GM12878 (cell line): ENCODE data around the gene SMTNL2. TPM values are rescaled to one million over a fixed set of nuclear protein-coding genes. Genes with fewer than 3 reads are reported as not detected.

Experiments used
- ATAC-seq: fragments of 200-7000 bp; cut with Tn5 transposase; 3 replicates; pipeline ENCODE4 v1.9.1; 2020; ENCODE audit warnings: mild to moderate bottlenecking, moderate library complexity
- BruUV-seq: library from RNA; stranded (reverse); fragments of 400-500 nt; replicated peaks from 2 replicates; lab custom pipeline; 2021; lab: Mats Ljungman, UMichigan
- CTCF ChIA-PET: fragments of 300-600 bp; sonication (Branson Sonifier 250); formaldehyde crosslinking; extraction: SDS; loops from one replicate; lab custom pipeline; 2021; ENCODE audit warnings: inconsistent platforms; lab: Yijun Ruan, JAX
- POLR2A ChIA-PET: fragments of 350-600 bp; formaldehyde crosslinking; extraction: SDS; loops from one replicate; lab custom pipeline; 2021; ENCODE audit warnings: inconsistent platforms; lab: Charles Lee
- RAD21 ChIA-PET: fragments of 300-600 bp; sonication (Branson Sonifier 250); formaldehyde crosslinking; loops from one replicate; lab custom pipeline; 2023; ENCODE audit warnings: antibody characterized with exemption; ENCODE audit not compliant: unreplicated experiment; lab: Charles Lee
- SMC1A ChIA-PET: fragments of 300-600 bp; sonication (Branson Sonifier 250); formaldehyde crosslinking; loops from one replicate; lab custom pipeline; 2023; ENCODE audit not compliant: unreplicated experiment, uncharacterized antibody; lab: Charles Lee
- DNase-seq: peaks from one replicate; pipeline ENCODE4 v3.0.0-alpha.2; 2011; ENCODE audit warnings: low read depth, low spot score
- FAIRE-seq: peaks from 3 replicates; lab custom pipeline; 2011; peaks lifted over from hg19 to GRCh38; lab: Jason Lieb, UNC
- H2AFZ ChIP-seq: 2 replicates; pipeline ENCODE4 v1.6.0; 2011; ENCODE audit warnings: low read depth, low read length, control low read depth; ENCODE audit not compliant: control insufficient read depth
- H3K27ac ChIP-seq: 2 replicates; pipeline ENCODE4 v1.5.1; 2011; ENCODE audit warnings: control low read depth; ENCODE audit not compliant: control insufficient read depth, insufficient read depth
- H3K27me3 ChIP-seq, 2 experiments: replicated peaks in 1 of 2; 2 replicates each; pipeline versions ENCODE4 v1.6.0 to v1.6.1; 2011; ENCODE audit warnings: low read length in 1 of 2; ENCODE audit not compliant: control insufficient read depth in 2 of 2, insufficient read depth in 2 of 2
- H3K36me3 ChIP-seq, 2 experiments: 2 replicates each; pipeline ENCODE4 v1.5.1; 2011; ENCODE audit warnings: low read length in 1 of 2; ENCODE audit not compliant: control insufficient read depth in 2 of 2, insufficient read depth in 2 of 2
- H3K4me1 ChIP-seq: 2 replicates; pipeline ENCODE4 v1.6.1; 2011; ENCODE audit warnings: mild to moderate bottlenecking, low read length, moderate library complexity, mixed read lengths; ENCODE audit not compliant: control insufficient read depth, insufficient read depth
- H3K4me2 ChIP-seq: 2 replicates; pipeline ENCODE4 v1.6.0; 2011; ENCODE audit warnings: control low read depth; ENCODE audit not compliant: control insufficient read depth, insufficient read depth
- H3K4me3 ChIP-seq: fragments of 200-600 bp; sonication (generic); 2 replicates; pipeline ENCODE4 v1.5.1; 2016
- H3K79me2 ChIP-seq: 2 replicates; pipeline ENCODE4 v1.6.0; 2011; ENCODE audit warnings: low read length; ENCODE audit not compliant: control insufficient read depth, insufficient read depth
- H3K9ac ChIP-seq: 2 replicates; pipeline ENCODE4 v1.8.0; 2011; ENCODE audit warnings: low read length, control low read depth, mixed read lengths; ENCODE audit not compliant: control insufficient read depth, insufficient read depth
- H3K9me3 ChIP-seq: replicated peaks from 3 replicates; pipeline ENCODE4 v1.5.1; 2011; ENCODE audit warnings: mild to moderate bottlenecking, low read length; ENCODE audit not compliant: control insufficient read depth, insufficient read depth
- H4K20me1 ChIP-seq: 2 replicates; pipeline ENCODE4 v1.6.0; 2011; ENCODE audit not compliant: control insufficient read depth, insufficient read depth
- BMI1 ChIP-seq: fragments of 450-650 bp; IDR thresholded peaks from 2 replicates; pipeline ENCODE4 v1.6.1; 2016; ENCODE audit warnings: mild to moderate bottlenecking, moderate library complexity, borderline replicate concordance
- CHD4 ChIP-seq: fragments of 200-600 bp; sonication (generic); IDR thresholded peaks from 2 replicates; pipeline ENCODE4 v1.6.1; 2016; ENCODE audit warnings: mild to moderate bottlenecking
- EED ChIP-seq: sonication (generic); IDR thresholded peaks from 2 replicates; pipeline ENCODE4 v1.6.1; 2016; ENCODE audit warnings: antibody characterized with exemption, low read depth
- EGR1 ChIP-seq, 2 experiments: IDR thresholded peaks; 1 replicate in 1 of 2; 2 replicates in 1 of 2; pipeline ENCODE4 v1.6.1; 2011 to 2012; ENCODE audit warnings: low read depth in 2 of 2, low read length in 2 of 2, borderline replicate concordance in 1 of 2, mild to moderate bottlenecking in 1 of 2, moderate library complexity in 1 of 2
- ETV6 ChIP-seq, 2 experiments: fragments of 450-650 bp in 1 of 2; IDR thresholded peaks in 1 of 2; conservative IDR thresholded peaks in 1 of 2; 2 replicates each; pipeline ENCODE4 v1.6.1; 2014; ENCODE audit warnings: antibody characterized with exemption in 1 of 2, borderline replicate concordance in 1 of 2, low read depth in 1 of 2, mild to moderate bottlenecking in 1 of 2, moderate library complexity in 1 of 2
- HDAC6 ChIP-seq: fragments of 200-600 bp; sonication (generic); IDR thresholded peaks from one replicate; pipeline ENCODE4 v1.8.0; 2017; ENCODE audit warnings: antibody characterized with exemption; ENCODE audit not compliant: unreplicated experiment
- HDGF ChIP-seq: fragments of 450-650 bp; IDR thresholded peaks from 2 replicates; pipeline ENCODE4 v1.6.1; 2016; ENCODE audit warnings: antibody characterized with exemption
- PML ChIP-seq: IDR thresholded peaks from 2 replicates; pipeline ENCODE4 v1.6.1; 2012; ENCODE audit warnings: low read length, inconsistent platforms
- RUNX3 ChIP-seq: IDR thresholded peaks from 2 replicates; pipeline ENCODE4 v1.6.1; 2012; ENCODE audit warnings: low read length, inconsistent platforms
- SUZ12 ChIP-seq: fragments of 200-600 bp; sonication (generic); IDR thresholded peaks from one replicate; pipeline ENCODE4 v1.6.1; 2018; ENCODE audit warnings: antibody characterized with exemption, mild to moderate bottlenecking; ENCODE audit not compliant: unreplicated experiment
- TARDBP ChIP-seq: IDR thresholded peaks from 2 replicates; pipeline ENCODE4 v1.6.1; 2016; ENCODE audit warnings: borderline replicate concordance
- ZNF24 ChIP-seq: fragments of 450-650 bp; IDR thresholded peaks from 2 replicates; pipeline ENCODE4 v1.6.1; 2017; ENCODE audit warnings: antibody characterized with exemption, mild to moderate bottlenecking
- ZZZ3 ChIP-seq: IDR thresholded peaks from 2 replicates; pipeline ENCODE4 v1.6.1; 2011; ENCODE audit warnings: low read depth; ENCODE audit not compliant: control insufficient read depth, insufficient read length
- WGBS: methylation state at CpG from one replicate; pipeline ENCODE4 v1.1.6; 2016; ENCODE audit warnings: low lambda C conversion rate; ENCODE audit not compliant: insufficient replicate concordance, insufficient coverage; ENCODE audit errors: missing lambda C conversion rate; 5-methylcytosine and 5-hydroxymethylcytosine counted together
- in situ Hi-C: fragments of 300-500 bp; cut with MboI; formaldehyde crosslinking; loops from 9 replicates; pipeline ENCODE4 v1.14.3; 2018; ENCODE audit warnings: mixed read lengths
- intact Hi-C: fragments of 100-400 bp; cut with micrococcal nuclease; formaldehyde crosslinking; loops from one replicate; pipeline ENCODE4 v1.14.2; 2022; ENCODE audit not compliant: unreplicated experiment
- polyA plus RNA-seq, 11 experiments: library from polyadenylated mRNA; depleted of rRNA in 4 of 11; unstranded in 6 of 11; stranded (reverse) in 5 of 11; fragments of >200 nt; fragmentation: Nextera tagmentation in 4 of 11; fragmentation: Illumina TruSeq in 1 of 11; extraction: Ambion mirVana in 4 of 11; extraction: Trizol in 1 of 11; gene quantifications; 1 replicate in 1 of 11; 2 replicates in 10 of 11; pipeline versions ENCODE4 v1.2.1 to v1.2.3, GENCODE V29; 2011 to 2016; ENCODE audit warnings: inconsistent platforms in 2 of 11, missing spikeins in 2 of 11, low read depth in 1 of 11
- small RNA-seq: library from RNA; depleted of rRNA; stranded (forward); fragments of <200 nt; gene quantifications from one replicate; pipeline ENCODE3, GENCODE V24; 2014
- total RNA-seq, 4 experiments: library from RNA; depleted of rRNA in 3 of 4; stranded (reverse); fragments of >200 nt in 3 of 4; fragmentation: Illumina TruSeq in 1 of 4; extraction: Trizol in 1 of 4; gene quantifications; 2 replicates each; pipeline versions ENCODE4 v1.2.1 to v1.2.3, GENCODE V29; 2013 to 2021
- TF ChIP-seq, protein P1 (sequence below): fragments of 450-650 bp; IDR thresholded peaks from 2 replicates; pipeline ENCODE4 v1.6.1; 2018; ENCODE audit warnings: borderline replicate concordance, mild to moderate bottlenecking; ENCODE audit not compliant: partially characterized antibody

SMTNL2 gene
- total and polyA plus RNA-seq, 10 of the 15 experiments (the other 5 are each of a cell fraction or from before 2014, with no cell fraction given): not detected

GRCh38 chr17:4657678-4658077 is 73.3 kb downstream of the SMTNL2 start:
- no peak overlapping the region for H2AFZ ChIP-seq
- no peaks in the 10 kb centered on the region for H3K9me3 ChIP-seq
- intact Hi-C loops: no loop called here
- 53% methylated on average over 2 of the region's 2 CpGs for WGBS
- no peak overlapping the region for H3K4me3 ChIP-seq
- no peak overlapping the region for H3K27ac ChIP-seq
- H3K36me3 ChIP-seq: no peaks in the 10 kb centered on the region
- SMC1A ChIA-PET: no interaction called here
- no peaks in the 10 kb centered on the region for H3K4me1 ChIP-seq
- no peaks in the 10 kb centered on the region for H4K20me1 ChIP-seq
- no TSS peak for BruUV-seq
- POLR2A ChIA-PET: no interaction called here
- no peak for FAIRE-seq
- H3K9ac ChIP-seq: no peak overlapping the region
- no peak overlapping the region for H3K4me2 ChIP-seq
- no peaks in the 10 kb centered on the region for H3K27me3 ChIP-seq
- CTCF ChIA-PET: interaction anchor here (0.6 to 1.2 kb wide), 3 partner anchors 33 to 90 kb away, joined by 3 to 5 read pairs (median 3); no protein-coding TSS in a partner anchor
- ATAC-seq: no peak
- in situ Hi-C loops: no loop called here
- RAD21 ChIA-PET: interaction anchor here (0.6 kb wide), 1 partner anchor 226 kb away, joined by 3 read pairs; no protein-coding TSS in a partner anchor
- TF ChIP-seq EGR1 (IDR thresholded peaks at IDR 0.05; ENCODE audit: borderline replicate concordance in 1 of 2, low read depth in 2 of 2, low read length in 2 of 2) (no peak), CHD4 (no peak), SUZ12 (no peak), TARDBP (no peak), PML (no peak), ZZZ3 (no peak), ZNF24 (no peak), HDAC6 (no peak), EED (no peak), ETV6 (conservative IDR thresholded peaks at IDR 0.05 in 1 of 2, IDR thresholded peaks at IDR 0.05 in 1 of 2; ENCODE audit: borderline replicate concordance in 1 of 2, low read depth in 1 of 2) (no peak), BMI1 (no peak), RUNX3 (no peak), HDGF (no peak)
- TF ChIP-seq, protein P1, sequence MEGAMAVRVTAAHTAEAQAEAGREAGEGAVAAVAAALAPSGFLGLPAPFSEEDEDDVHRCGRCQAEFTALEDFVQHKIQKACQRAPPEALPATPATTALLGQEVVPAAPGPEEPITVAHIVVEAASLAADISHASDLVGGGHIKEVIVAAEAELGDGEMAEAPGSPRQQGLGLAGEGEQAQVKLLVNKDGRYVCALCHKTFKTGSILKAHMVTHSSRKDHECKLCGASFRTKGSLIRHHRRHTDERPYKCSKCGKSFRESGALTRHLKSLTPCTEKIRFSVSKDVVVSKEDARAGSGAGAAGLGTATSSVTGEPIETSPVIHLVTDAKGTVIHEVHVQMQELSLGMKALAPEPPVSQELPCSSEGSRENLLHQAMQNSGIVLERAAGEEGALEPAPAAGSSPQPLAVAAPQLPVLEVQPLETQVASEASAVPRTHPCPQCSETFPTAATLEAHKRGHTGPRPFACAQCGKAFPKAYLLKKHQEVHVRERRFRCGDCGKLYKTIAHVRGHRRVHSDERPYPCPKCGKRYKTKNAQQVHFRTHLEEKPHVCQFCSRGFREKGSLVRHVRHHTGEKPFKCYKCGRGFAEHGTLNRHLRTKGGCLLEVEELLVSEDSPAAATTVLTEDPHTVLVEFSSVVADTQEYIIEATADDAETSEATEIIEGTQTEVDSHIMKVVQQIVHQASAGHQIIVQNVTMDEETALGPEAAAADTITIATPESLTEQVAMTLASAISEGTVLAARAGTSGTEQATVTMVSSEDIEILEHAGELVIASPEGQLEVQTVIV: no peak
- TF ChIP-seq, all 136 proteins: peak for 0
- H3K79me2 ChIP-seq: no peaks in the 10 kb centered on the region
- DNase-seq: no peak

Small RNAs within 50 kb of the gene (small RNA-seq; reads per million reads assigned to genes)
- gene RNU6-955P: not detected

Other genes with a start within 250 kb of the SMTNL2 start
Only the 7 nearest of the 17 such genes appear.
- 0.17 and 0.82 TPM in 2 replicates for gene SPNS2, start 85.6 kb upstream of the SMTNL2 start, total RNA-seq (2014; rRNA removed)
- 0.09 TPM in 2 replicates for gene SPNS2, start 85.6 kb upstream of the SMTNL2 start, total RNA-seq (2014; rRNA removed; fragmentation: Illumina TruSeq; extraction: Trizol)
- 0.28 and 0.56 TPM in 2 replicates for gene SPNS2, start 85.6 kb upstream of the SMTNL2 start, total RNA-seq (2021)
- 0.04 TPM in 1 of 2 replicates, not detected in the other for gene SPNS2, start 85.6 kb upstream of the SMTNL2 start, polyA plus RNA-seq (2011; rRNA removed)
- gene SPNS2, start 85.6 kb upstream of the SMTNL2 start, polyA plus RNA-seq (2014; fragmentation: Illumina TruSeq; extraction: Trizol): 0.15 TPM in 1 of 2 replicates, not detected in the other
- not detected for gene SPNS2, start 85.6 kb upstream of the SMTNL2 start, polyA plus RNA-seq (2014; fragmentation: Nextera tagmentation; extraction: Ambion mirVana)
- gene SPNS2, start 85.6 kb upstream of the SMTNL2 start, polyA plus RNA-seq (2014; rRNA removed): 0.29 and 0.53 TPM in 2 replicates
- gene SPNS2, start 85.6 kb upstream of the SMTNL2 start, polyA plus RNA-seq (2016; fragmentation: Nextera tagmentation; extraction: Ambion mirVana): 1 to 10 TPM in 1 of 2 experiments, under 1 TPM in 1; 0.49 to 1.1 TPM
- gene MYBBP1A, start 29.1 kb upstream of the SMTNL2 start, total RNA-seq (2014; rRNA removed): 98.5 and 120 TPM in 2 replicates
- gene MYBBP1A, start 29.1 kb upstream of the SMTNL2 start, total RNA-seq (2014; rRNA removed; fragmentation: Illumina TruSeq; extraction: Trizol): 30.7 and 40.5 TPM in 2 replicates
- gene MYBBP1A, start 29.1 kb upstream of the SMTNL2 start, total RNA-seq (2021): 115 and 121 TPM in 2 replicates
- 13.1 and 29.5 TPM in 2 replicates for gene MYBBP1A, start 29.1 kb upstream of the SMTNL2 start, polyA plus RNA-seq (2011; rRNA removed)
- 17.8 and 54.2 TPM in 2 replicates for gene MYBBP1A, start 29.1 kb upstream of the SMTNL2 start, polyA plus RNA-seq (2014; fragmentation: Illumina TruSeq; extraction: Trizol)
- 1 to 10 TPM; 2.5 to 4.2 TPM for gene MYBBP1A, start 29.1 kb upstream of the SMTNL2 start, polyA plus RNA-seq (2014; fragmentation: Nextera tagmentation; extraction: Ambion mirVana)
- gene MYBBP1A, start 29.1 kb upstream of the SMTNL2 start, polyA plus RNA-seq (2014; rRNA removed): 89.0 and 126 TPM in 2 replicates
- 100 to 1,000 TPM; 118 to 120 TPM for gene MYBBP1A, start 29.1 kb upstream of the SMTNL2 start, polyA plus RNA-seq (2016; fragmentation: Nextera tagmentation; extraction: Ambion mirVana)
- gene GGT6, start 24.0 kb upstream of the SMTNL2 start, total RNA-seq (2014; rRNA removed): 0.82 TPM in 1 of 2 replicates, not detected in the other
- 0.13 TPM in 1 of 2 replicates, not detected in the other for gene GGT6, start 24.0 kb upstream of the SMTNL2 start, total RNA-seq (2014; rRNA removed; fragmentation: Illumina TruSeq; extraction: Trizol)
- gene GGT6, start 24.0 kb upstream of the SMTNL2 start, total RNA-seq (2021): 0.16 and 0.26 TPM in 2 replicates
- gene GGT6, start 24.0 kb upstream of the SMTNL2 start, polyA plus RNA-seq (2011; rRNA removed): not detected in 2 replicates
- gene GGT6, start 24.0 kb upstream of the SMTNL2 start, polyA plus RNA-seq (2014; fragmentation: Illumina TruSeq; extraction: Trizol): 0.01 TPM in 1 of 2 replicates, not detected in the other
- not detected for gene GGT6, start 24.0 kb upstream of the SMTNL2 start, polyA plus RNA-seq (2014; fragmentation: Nextera tagmentation; extraction: Ambion mirVana)
- 0.19 and 0.22 TPM in 2 replicates for gene GGT6, start 24.0 kb upstream of the SMTNL2 start, polyA plus RNA-seq (2014; rRNA removed)
- under 1 TPM in 1 of 2 experiments, not detected in 1; 0.12 TPM for gene GGT6, start 24.0 kb upstream of the SMTNL2 start, polyA plus RNA-seq (2016; fragmentation: Nextera tagmentation; extraction: Ambion mirVana)
- gene ALOX15, start 57.1 kb downstream of the SMTNL2 start, total RNA-seq (2014; rRNA removed): 0.51 and 0.54 TPM in 2 replicates
- 0.18 and 0.28 TPM in 2 replicates for gene ALOX15, start 57.1 kb downstream of the SMTNL2 start, total RNA-seq (2014; rRNA removed; fragmentation: Illumina TruSeq; extraction: Trizol)
- gene ALOX15, start 57.1 kb downstream of the SMTNL2 start, total RNA-seq (2021): 0.31 and 0.51 TPM in 2 replicates
- gene ALOX15, start 57.1 kb downstream of the SMTNL2 start, polyA plus RNA-seq (2011; rRNA removed): 0.07 and 0.11 TPM in 2 replicates
- 0.30 and 0.35 TPM in 2 replicates for gene ALOX15, start 57.1 kb downstream of the SMTNL2 start, polyA plus RNA-seq (2014; fragmentation: Illumina TruSeq; extraction: Trizol)
- gene ALOX15, start 57.1 kb downstream of the SMTNL2 start, polyA plus RNA-seq (2014; fragmentation: Nextera tagmentation; extraction: Ambion mirVana): under 1 TPM; 0.16 to 0.31 TPM
- 0.51 and 1.0 TPM in 2 replicates for gene ALOX15, start 57.1 kb downstream of the SMTNL2 start, polyA plus RNA-seq (2014; rRNA removed)
- under 1 TPM; 0.05 to 0.11 TPM for gene ALOX15, start 57.1 kb downstream of the SMTNL2 start, polyA plus RNA-seq (2016; fragmentation: Nextera tagmentation; extraction: Ambion mirVana)
- gene PELP1, start 119.6 kb downstream of the SMTNL2 start, total RNA-seq (2014; rRNA removed): 21.2 and 22.7 TPM in 2 replicates
- 8.0 and 9.0 TPM in 2 replicates for gene PELP1, start 119.6 kb downstream of the SMTNL2 start, total RNA-seq (2014; rRNA removed; fragmentation: Illumina TruSeq; extraction: Trizol)
- gene PELP1, start 119.6 kb downstream of the SMTNL2 start, total RNA-seq (2021): 92.7 and 100 TPM in 2 replicates
- 7.3 and 11.6 TPM in 2 replicates for gene PELP1, start 119.6 kb downstream of the SMTNL2 start, polyA plus RNA-seq (2011; rRNA removed)
- gene PELP1, start 119.6 kb downstream of the SMTNL2 start, polyA plus RNA-seq (2014; fragmentation: Illumina TruSeq; extraction: Trizol): 7.4 and 21.1 TPM in 2 replicates
- gene PELP1, start 119.6 kb downstream of the SMTNL2 start, polyA plus RNA-seq (2014; fragmentation: Nextera tagmentation; extraction: Ambion mirVana): 1 to 10 TPM in 1 of 2 experiments, under 1 TPM in 1; 0.55 to 1.2 TPM
- gene PELP1, start 119.6 kb downstream of the SMTNL2 start, polyA plus RNA-seq (2014; rRNA removed): 21.9 and 25.3 TPM in 2 replicates
- gene PELP1, start 119.6 kb downstream of the SMTNL2 start, polyA plus RNA-seq (2016; fragmentation: Nextera tagmentation; extraction: Ambion mirVana): 10 to 100 TPM; 21.7 to 23.8 TPM
- gene ARRB2, start 126.1 kb downstream of the SMTNL2 start, total RNA-seq (2014; rRNA removed): 43.9 and 45.7 TPM in 2 replicates
- gene ARRB2, start 126.1 kb downstream of the SMTNL2 start, total RNA-seq (2014; rRNA removed; fragmentation: Illumina TruSeq; extraction: Trizol): 39.8 and 42.7 TPM in 2 replicates
- 70.0 and 75.2 TPM in 2 replicates for gene ARRB2, start 126.1 kb downstream of the SMTNL2 start, total RNA-seq (2021)
- gene ARRB2, start 126.1 kb downstream of the SMTNL2 start, polyA plus RNA-seq (2011; rRNA removed): 27.3 and 43.5 TPM in 2 replicates
- gene ARRB2, start 126.1 kb downstream of the SMTNL2 start, polyA plus RNA-seq (2014; fragmentation: Illumina TruSeq; extraction: Trizol): 50.3 and 68.4 TPM in 2 replicates
- 1 to 10 TPM; 6.5 to 7.3 TPM for gene ARRB2, start 126.1 kb downstream of the SMTNL2 start, polyA plus RNA-seq (2014; fragmentation: Nextera tagmentation; extraction: Ambion mirVana)
- gene ARRB2, start 126.1 kb downstream of the SMTNL2 start, polyA plus RNA-seq (2014; rRNA removed): 55.4 and 69.2 TPM in 2 replicates
- 10 to 100 TPM; 29.6 to 31.2 TPM for gene ARRB2, start 126.1 kb downstream of the SMTNL2 start, polyA plus RNA-seq (2016; fragmentation: Nextera tagmentation; extraction: Ambion mirVana)
- 31.9 and 32.3 TPM in 2 replicates for gene MED11, start 146.9 kb downstream of the SMTNL2 start, total RNA-seq (2014; rRNA removed)
- 34.9 and 35.1 TPM in 2 replicates for gene MED11, start 146.9 kb downstream of the SMTNL2 start, total RNA-seq (2014; rRNA removed; fragmentation: Illumina TruSeq; extraction: Trizol)
- 18.4 and 22.4 TPM in 2 replicates for gene MED11, start 146.9 kb downstream of the SMTNL2 start, total RNA-seq (2021)
- gene MED11, start 146.9 kb downstream of the SMTNL2 start, polyA plus RNA-seq (2011; rRNA removed): 26.3 and 33.1 TPM in 2 replicates
- gene MED11, start 146.9 kb downstream of the SMTNL2 start, polyA plus RNA-seq (2014; fragmentation: Illumina TruSeq; extraction: Trizol): 26.8 and 31.4 TPM in 2 replicates
- 10 to 100 TPM; 41.3 to 45.9 TPM for gene MED11, start 146.9 kb downstream of the SMTNL2 start, polyA plus RNA-seq (2014; fragmentation: Nextera tagmentation; extraction: Ambion mirVana)
- 35.4 and 40.0 TPM in 2 replicates for gene MED11, start 146.9 kb downstream of the SMTNL2 start, polyA plus RNA-seq (2014; rRNA removed)
- gene MED11, start 146.9 kb downstream of the SMTNL2 start, polyA plus RNA-seq (2016; fragmentation: Nextera tagmentation; extraction: Ambion mirVana): 10 to 100 TPM; 36.9 to 44.3 TPM